Occipital lobe (tissue), 2 donors: ENCODE data around the gene TEKT5. TPM values are rescaled to one million over a fixed set of nuclear protein-coding genes. Genes with fewer than 3 reads are reported as not detected.
"Not testable (repeated sequence)": the region's sequence is repeated elsewhere in the genome, so short reads cannot be mapped to it uniquely, and the experiment has no call there.

Experiments used
- DNase-seq: peaks from one replicate; lab custom pipeline; 2025; lab: John Stamatoyannopoulos, UW
- total RNA-seq: library from RNA; depleted of rRNA; stranded (reverse); fragments of >200 nt; gene quantifications from one replicate; pipeline ENCODE4 v1.2.3, GENCODE V29; 2014

TEKT5 gene
- total RNA-seq, 1 donor from 2014 or later: 1.2 TPM

DNA sequence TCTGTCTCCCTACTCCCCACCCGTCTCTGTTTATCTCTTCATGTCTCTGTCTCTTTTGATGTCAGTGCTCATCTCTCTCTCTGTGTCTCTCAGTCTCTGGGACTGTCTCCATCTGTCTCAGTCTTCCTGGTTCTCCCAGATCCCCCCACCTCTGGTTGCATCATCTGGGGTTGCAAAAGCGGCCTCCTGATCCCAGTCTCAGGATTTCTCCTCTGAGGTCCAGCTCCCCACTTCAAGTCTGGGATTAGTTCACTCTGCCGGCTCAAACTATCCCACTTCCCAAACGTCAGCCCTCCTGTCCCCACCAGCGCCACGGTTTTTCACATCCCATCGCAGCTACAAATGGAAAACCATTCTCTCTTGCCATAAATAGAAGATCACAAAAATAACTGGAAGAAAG lies 9.0 kb downstream of the TEKT5 start:
- DNase-seq: no peak

DNA sequence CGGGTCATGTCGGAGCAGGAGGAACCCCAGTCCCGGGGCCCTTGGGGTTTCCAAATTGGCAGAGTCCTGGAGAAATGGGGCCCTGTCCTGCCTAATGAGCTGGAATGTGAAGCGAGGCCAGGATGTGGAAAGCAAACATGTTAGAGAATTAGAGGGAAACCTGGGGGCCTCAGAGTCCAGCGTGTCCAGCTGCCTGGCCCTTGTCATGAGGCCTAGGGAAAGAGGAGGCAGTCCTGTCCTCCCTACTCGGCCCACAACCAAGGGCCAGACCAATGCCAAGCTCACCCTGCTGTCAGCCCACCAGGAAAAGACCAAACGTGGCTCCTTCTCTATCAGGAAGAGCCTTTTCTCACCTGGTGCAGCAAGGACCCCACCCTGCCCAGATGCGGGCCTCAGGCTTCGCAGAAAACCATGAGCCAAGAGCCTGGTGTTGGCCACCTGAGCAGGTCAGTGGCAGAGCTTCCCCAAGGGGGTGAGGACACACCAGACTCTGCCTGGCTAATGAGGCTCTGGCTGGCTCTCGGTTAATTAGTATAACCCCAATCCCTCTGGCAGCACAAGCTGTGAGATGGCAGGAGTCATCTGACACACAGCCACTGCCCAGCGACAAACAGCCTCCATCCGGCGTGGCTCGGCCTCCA lies 10.1 kb downstream of the TEKT5 start:
- DNase-seq: no peak

DNA sequence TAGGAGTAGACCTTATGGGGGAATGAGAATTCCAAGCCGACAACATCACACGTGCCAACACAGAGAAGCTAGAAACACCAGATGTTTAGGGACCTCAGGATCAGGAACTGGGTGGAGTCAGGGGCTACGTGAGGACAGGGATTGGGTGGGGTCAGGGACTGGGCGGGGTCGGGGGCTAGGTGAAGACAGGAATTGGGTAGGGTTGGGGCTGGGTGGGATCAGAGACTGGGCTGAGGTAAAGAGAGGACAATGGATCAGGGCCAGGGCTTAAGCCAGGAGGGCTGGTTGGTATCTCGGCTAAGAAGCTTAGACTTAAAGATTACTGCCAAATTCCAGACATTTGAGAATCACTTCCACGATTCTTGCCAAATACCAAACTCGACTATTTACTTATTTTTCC lies 11.6 kb downstream of the TEKT5 start:
- DNase-seq: no peak

DNA sequence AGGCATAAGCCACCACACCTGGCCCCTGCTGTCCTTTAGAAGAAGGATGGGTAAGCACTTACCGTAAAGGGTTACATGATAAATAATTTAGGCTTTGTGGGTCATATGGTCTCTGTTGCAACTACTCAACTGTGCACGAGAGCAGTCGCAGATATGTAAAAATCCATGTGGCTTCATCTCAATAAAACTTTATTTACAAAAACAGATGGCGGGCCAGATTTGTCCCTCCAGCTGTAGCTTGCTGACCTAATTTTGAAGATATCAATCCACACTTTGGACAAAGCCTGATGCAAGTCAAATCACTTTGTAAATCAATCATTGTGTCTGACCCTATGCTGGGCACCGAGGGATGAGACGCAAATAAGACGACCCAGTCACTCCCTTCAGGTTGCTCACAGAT lies 12.1 kb downstream of the TEKT5 start:
- DNase-seq: no peak

DNA sequence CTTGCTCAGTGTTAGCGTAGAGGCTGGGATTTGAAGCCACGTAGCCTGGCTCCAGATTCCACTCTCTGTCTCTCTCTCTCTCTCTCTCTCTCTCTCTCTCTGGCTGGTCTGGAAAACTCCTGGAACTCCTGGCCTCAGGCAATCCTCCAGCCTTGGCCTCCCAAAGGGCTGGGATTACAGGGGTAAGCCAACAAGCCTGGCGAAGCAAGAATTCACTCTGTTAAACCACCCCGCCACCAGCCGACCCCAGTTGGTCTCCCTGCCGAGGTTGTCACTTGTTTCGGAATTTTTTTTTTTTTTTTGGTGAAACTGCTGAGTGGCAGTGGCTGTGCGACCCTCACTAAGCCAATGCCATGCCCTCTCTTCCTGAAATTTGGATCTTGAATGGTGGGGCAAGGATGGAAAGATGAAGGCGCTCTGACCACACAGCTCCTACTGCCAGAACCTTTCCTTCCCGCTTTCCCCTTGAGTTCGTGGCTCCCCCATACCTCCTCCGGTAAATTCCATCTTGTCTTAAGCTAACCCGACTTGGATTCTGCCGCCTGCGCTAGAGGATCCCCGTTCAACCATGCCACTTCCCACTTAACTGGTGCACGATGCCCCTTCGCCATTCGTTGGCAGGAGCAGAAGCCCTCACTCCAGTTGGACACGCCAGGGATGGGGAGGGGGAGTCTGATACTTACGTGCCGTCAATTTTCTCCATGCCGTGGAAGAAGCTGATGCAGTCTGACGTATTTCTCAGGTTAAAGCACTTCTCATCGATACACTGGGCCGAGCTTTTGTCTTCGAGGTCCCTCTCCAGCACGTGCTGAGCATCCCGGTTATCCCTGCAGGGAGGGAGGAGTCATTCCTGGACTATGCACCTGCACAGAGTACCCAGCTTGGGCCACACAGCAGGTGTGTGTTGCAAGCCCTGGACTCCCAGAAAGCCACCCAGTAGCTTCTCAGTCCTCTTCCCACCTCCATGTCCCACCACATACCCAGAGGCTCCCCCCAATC lies 13.1 kb downstream of the TEKT5 start:
- no peak for DNase-seq

DNA sequence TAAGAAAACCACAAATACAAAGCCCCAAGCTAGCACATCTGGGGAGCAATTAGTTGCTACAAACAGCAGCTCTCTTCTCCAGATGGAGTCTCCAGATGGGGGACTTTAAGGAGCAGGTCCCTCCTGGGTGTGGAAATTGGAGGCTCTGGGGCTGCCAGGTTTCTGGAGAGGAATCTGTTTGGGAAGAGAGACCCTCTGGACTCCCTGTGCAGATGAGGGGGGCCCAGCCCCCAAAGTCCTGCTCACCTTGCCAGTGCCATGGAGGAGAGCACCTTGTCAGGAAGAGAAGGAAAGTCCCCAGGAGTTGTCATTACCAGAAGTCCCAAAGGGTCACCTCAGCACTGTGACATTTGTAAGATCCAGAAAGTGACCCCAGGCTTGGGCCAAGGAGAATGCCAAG lies 14.8 kb downstream of the TEKT5 start:
- DNase-seq: no peak

DNA sequence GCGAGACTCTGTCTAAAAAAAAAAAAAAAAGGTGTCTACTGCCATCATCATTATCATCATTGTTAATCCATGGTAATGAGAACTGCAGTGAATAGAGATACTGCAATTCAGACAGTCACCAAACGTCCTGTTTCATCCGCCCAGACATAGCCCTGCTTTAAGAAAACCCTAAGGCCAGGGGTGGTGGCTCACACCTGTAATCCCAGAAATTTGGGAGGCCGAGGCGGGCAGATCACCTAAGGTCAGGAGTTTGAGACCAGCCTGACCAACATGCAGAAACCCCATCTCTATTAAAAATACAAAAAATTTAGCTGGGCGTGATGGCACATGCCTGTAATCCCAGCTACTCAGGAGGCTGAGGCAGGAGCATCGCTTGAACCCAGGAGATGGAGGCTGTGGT lies 15.3 kb downstream of the TEKT5 start:
- DNase-seq: not testable (repeated sequence)

DNA sequence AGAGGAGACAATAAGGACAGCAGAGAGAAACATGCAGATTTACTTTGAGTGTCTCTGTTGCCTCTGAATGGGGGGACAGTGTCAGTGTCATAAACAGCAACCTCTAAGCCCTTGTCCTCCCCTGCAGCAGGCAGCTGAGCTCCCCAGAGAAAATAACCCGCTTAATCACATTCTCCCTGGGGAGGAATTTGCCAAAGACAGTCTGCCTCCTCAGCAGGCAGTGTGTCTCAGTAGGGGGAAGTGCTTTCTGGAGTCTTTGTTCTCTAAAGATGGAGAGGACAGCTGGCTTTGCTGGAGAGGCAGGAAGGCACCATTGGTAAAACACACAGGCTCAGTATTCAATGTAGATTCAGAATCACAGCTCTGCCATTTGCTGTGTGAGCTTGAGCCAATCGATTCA lies 16.1 kb downstream of the TEKT5 start:
- DNase-seq: no peak

DNA sequence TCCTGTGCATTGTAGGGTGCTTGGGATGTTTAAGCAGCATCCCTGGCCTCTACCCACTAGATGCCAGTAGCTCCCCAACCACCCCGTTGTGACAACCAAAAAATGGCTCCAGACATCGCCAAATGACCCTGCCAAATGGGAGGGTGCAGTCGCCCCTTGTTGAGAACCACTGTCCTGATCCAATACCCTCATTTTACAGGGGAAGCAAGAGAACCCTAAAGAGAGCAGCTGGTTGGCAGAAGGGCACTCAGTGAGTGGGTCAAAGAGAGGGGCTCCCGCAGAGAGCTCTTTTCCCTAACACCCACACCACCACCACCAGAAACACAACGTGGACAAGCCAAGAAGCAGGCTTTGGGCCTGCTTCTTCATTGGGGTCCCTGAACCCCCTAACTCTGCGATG lies 18.4 kb downstream of the TEKT5 start:
- no peak for DNase-seq

DNA sequence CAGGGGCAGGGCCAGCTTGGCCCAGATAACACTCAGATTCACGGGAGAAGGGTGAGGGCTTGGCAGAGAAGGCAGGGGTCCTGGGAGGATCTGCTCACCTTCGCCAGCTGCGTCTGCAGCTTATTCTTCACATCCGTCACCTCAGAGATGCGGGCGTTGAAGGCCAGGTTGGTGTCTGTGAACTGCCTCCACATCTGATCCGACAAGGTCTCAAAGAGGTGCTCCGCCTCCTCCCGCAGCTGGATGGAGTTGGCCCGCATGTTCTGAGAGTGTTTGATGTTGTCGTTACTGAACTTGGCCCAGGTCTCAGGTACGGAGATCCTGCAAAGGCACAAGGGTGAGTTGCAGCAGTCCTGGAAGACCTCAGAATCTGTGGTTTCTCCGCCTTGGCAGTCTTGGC lies 18.9 kb downstream of the TEKT5 start:
- no peak for DNase-seq

DNA sequence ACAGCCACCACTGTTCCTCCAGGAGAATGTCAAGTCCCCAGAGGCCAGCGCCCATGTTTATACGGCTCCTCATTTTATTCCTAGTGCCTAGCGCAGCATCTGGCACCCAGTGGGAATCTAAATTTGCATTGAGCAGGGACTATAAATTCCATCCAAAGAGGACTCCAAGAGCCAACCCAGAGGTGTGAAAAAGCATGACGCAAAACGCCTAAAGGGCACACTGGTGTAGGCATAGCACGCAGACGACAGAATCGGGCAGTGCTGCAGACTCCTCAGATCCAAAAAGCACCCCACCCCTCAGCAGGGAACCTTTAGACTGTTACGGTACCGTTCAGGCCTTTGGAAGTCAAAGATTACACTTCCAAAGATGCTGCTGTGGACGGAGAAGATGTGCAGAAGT lies 19.5 kb downstream of the TEKT5 start:
- no peak for DNase-seq

DNA sequence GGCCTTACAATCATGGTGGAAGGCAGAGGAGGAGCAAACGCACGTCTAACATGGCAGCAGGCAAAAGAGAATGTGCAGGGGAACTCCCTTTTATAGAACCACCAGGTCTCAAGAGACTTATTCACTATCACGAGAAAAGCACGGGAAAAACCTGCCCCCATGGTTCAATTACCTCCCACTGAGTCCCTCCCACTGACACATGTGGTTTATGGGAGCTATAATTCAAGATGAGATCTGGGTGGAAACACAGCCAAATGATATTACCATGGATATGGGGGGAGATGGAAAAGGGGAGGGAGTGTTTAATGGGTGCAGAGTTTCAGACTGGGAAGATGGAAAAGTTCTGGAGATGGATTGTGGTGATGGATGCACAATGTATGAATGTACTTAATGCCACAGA lies 23.0 kb downstream of the TEKT5 start:
- no peak for DNase-seq

DNA sequence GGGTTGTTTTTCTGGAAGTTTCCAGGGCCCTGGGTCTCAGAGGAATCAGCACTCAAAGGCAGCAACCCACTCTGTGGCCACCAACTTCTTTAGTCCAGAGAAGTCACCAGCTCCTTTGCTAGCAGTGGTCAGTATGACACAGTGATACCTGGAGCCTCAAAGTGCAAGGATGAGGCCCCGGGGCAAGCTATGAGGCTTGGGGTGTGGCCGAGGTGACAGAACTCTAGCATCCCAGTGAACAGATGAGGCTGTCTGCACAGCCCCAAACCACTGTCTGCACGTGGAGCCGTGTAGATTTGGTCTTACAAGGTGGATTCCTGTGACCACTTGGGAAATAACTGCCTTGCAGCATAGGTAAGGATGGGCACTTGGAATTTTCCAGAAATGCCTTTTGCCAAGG lies 24.9 kb downstream of the TEKT5 start:
- no peak for DNase-seq

DNA sequence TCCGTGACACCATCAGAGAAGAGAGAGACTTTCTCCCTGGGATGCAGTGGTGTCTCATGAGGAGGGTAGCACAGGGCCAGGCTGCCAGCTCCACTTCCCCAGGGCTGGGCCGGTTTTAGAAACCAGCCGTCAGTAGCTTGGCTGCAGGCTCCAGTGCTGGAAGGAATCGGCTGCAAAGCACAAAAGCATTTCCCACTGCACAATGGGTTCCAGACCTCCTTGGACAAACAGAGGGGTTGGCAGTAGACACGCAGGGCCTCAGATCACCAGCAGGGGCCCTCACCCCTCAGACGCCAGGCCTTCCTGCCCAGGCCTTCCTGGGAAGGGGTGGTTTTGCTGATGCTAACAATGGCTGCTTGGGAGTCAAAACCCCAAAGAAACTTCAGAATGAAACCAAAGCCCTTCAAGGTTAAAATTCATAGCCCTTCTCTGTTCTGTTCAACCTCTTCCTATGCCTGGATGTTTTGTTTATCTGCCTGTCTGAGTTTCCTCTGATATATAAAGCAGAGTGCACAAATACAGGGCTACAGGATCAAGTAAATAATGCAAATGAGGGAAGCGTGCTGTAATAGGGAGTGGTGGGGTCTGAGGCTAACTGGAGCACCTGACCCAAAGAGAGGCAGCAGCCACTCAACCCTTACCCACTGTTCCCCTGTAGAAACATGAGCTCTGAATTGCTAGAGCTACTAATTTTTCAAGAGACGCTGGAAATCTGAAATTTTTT lies 26.2 kb downstream of the TEKT5 start:
- no peak for DNase-seq

DNA sequence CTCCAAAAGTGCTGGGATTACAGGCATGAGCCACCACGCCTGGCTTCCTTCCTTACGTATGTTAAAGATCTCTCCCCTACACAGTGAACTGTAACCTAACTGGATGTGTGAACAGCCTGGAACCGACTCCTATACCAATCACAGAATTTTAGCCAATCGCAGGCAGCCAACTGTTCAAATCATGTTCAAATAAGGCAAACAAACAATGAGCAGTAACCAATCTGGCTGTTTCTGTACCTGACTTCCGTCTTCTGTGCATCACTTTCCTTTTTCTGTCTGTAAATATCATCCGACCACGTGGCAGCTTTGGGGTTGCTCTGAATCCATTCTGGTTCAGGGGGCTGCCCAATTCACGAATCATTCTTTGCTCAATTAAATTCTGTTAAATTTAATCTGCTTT lies 27.5 kb downstream of the TEKT5 start:
- no peak for DNase-seq

DNA sequence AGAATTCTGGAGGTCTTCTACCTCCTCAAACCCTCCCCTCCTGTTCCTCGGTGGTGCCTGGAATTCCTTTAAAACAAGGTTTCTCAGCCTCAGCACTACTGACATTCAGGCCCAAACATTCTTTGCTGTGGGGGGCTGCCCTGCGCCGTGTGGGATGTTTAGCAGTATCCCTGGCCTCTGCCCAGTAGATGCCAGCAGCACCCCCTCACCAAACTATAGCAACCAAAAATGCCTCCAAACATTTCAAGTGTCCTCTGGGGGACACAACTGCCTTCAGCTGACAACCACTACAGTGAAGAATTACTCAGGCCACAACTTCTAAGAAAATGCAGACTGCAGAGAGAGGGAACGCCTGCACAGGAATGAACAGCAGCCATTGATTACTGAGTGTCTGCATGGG lies 28.4 kb downstream of the TEKT5 start:
- no peak for DNase-seq

DNA sequence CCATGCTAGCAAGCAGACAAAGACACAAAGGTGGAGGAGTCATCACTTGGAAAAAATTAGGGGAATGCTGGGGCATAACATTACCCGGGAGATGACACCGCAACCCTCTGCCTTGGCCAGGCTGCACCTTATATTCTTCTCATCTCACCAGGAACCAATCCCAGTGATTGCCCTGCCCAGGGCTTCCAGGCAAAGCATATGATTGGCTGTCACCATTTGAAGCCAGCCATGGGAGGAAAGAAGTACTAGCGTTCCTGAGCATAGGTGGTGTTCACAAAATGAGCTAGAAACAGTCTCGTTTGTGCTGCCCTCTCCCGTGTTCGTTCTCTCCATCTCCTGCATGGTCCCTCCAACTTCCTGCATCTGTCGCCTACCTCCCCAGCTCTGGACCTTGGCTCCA lies 29.6 kb downstream of the TEKT5 start:
- DNase-seq: no peak

DNA sequence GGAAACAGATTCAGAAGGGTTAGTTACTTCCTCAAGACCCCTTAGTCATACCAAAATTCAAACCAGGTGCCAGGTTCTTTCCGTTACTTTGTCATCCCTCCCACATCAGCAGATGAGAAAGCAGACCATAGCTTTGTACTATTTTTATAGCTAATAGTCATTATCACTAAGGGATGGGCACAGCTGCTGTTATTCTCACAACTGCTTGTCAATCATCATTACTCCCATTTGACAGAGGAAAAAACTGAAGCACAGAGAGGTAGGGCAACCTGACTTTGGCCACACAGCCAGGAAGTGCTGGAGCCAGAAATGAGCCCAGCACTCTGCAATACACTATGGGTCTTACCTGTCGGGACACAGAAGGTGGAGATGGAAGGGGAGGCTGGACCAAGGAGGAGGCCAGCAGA lies 30.0 kb downstream of the TEKT5 start:
- DNase-seq: no peak

DNA sequence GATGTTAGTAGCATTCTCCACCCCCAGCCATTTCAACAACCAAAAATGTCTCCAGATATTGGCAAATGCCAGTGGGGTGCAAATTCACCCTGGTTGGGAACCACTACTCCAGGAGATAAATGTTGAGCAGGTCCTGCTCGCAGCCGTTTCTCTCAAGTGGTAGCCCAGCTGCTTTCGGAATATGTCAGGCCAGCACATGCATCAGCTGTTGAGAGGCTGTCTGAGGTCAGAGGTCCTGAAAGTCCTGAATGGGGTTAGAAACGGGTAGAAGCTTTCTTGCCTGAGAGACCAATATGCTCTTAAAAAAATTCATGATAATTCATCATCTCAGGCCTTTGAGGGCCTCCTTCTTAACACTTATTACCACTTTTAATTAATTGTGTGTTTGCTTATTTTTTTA lies 31.0 kb downstream of the TEKT5 start:
- DNase-seq: no peak

DNA sequence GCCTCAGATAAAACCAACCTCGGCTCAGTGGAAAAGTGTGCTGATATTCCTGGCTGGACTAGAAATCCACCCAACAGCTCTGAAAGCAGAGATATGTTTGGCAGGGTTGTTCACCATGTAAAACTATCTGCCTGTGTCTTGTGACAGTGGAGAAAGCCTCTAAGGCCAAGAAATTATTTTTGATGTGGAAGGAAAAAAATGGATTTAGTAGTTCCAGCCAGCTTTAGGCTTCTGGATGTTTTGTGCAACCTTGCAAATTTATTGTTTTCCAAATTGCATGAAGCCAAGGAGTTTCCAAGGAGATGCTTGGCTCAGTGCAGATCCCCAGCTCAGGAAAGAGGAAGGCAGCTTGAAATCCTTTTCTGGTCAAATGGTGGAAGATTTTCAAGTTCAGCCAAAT lies 31.6 kb downstream of the TEKT5 start:
- DNase-seq: no peak

DNA sequence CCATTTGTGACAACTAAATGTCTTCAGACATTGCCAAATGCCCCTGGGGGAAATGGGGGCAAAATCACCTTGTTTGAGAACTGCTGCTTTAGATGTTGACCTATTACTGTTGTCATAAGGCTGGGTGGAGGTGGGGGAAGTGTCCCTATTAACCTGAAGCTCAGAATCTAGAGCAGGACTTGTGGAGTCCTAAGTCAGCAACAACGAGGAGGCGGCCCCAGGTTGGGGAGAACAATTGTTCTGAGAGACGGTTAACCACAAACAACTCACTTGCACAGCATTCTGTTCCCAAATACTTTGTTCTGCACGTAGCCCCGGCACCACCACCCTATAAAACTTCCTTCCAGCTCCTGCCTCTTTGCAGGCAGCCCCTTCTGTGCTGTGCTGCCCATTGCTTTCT lies 32.5 kb downstream of the TEKT5 start:
- DNase-seq: no peak

DNA sequence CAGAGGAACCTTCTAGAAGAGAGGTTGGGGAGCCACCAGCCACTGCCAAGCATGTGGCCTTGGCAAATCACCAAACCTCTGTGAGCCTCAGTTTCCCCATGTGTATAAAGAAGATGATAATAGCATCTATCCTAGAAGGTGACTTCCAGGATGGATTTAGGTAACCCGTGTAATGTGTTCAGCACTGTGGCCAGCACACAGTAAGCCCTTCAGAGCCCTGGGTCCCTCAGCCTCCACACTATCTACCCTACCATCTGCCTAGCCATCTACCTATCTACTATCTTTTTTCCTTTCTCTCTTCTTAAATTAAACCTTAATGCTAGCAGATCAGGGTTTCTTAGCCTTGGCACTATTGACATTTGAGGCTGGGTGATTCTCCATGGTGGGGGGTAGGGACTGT lies 33.0 kb downstream of the TEKT5 start:
- DNase-seq: no peak
